IMR-90 (cell line): Measurements from ENCODE around the gene CAPS.

Source experiments
- BHLHE40 ChIP-seq: fragments of 150-350 bp; IDR thresholded peaks from 2 replicates; pipeline ENCODE4 v1.6.1; 2016; ENCODE audit warnings: mild to moderate bottlenecking, low read depth, low read length
- CEBPB ChIP-seq: IDR thresholded peaks from 2 replicates; pipeline ENCODE4 v1.6.1; 2012; ENCODE audit warnings: low read depth, low read length, improper control_type of control experiment
- CHD1 ChIP-seq: IDR thresholded peaks from 2 replicates; pipeline ENCODE4 v1.6.1; 2012; ENCODE audit warnings: low read depth, low read length, improper control_type of control experiment
- FOS ChIP-seq: fragments of 150-350 bp; IDR thresholded peaks from 2 replicates; pipeline ENCODE4 v1.6.1; 2016; ENCODE audit warnings: low read depth, low read length
- MAFK ChIP-seq: IDR thresholded peaks from 2 replicates; pipeline ENCODE4 v1.6.1; 2012; ENCODE audit warnings: low read depth, low read length, improper control_type of control experiment
- MXI1 ChIP-seq: IDR thresholded peaks from 2 replicates; pipeline ENCODE4 v1.6.1; 2012; ENCODE audit warnings: low read depth, mild to moderate bottlenecking, low read length, moderate library complexity, borderline replicate concordance
- POLR2A ChIP-seq: IDR thresholded peaks from 2 replicates; pipeline ENCODE4 v1.6.1; 2012; ENCODE audit warnings: mild to moderate bottlenecking, low read depth, low read length
- RAD21 ChIP-seq: IDR thresholded peaks from 2 replicates; pipeline ENCODE4 v1.6.1; 2012; ENCODE audit warnings: low read length, improper control_type of control experiment
- RFX5 ChIP-seq: IDR thresholded peaks from 2 replicates; pipeline ENCODE4 v1.8.0; 2012; ENCODE audit warnings: low read depth, mild to moderate bottlenecking, low read length, moderate library complexity
- SMC3 ChIP-seq: fragments of 150-350 bp; IDR thresholded peaks from 2 replicates; pipeline ENCODE4 v1.6.1; 2016; ENCODE audit warnings: low read depth, mild to moderate bottlenecking, antibody characterized with exemption, low read length, moderate library complexity
- TF ChIP-seq, protein P1 (sequence below): conservative IDR thresholded peaks from 2 replicates; pipeline ENCODE4 v1.5.1; 2012; ENCODE audit warnings: mild to moderate bottlenecking, low read depth, low read length, improper control_type of control experiment

DNA sequence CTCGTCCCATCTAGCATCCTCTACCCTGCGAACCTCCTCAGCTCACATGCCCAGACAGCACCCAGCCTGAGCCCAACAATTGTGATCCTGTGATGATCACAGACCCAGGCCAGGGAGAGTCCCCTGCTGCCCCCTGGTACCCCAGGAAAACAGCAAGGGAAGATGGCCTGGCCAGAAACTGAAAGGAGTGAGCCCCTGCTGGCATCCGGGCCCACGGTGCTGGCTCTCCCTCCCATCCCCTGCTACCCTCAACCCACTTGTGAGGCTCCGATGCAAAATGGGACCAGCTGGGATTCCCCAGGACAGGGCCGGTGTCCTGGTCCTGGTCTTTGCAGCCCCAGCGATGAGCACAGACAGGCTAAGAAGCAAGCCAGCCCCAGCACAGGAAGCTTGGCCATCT, 49.8 kb downstream of the CAPS start:
- TF ChIP-seq MXI1 = no peak
- TF ChIP-seq RFX5 = no peak
- no peak for TF ChIP-seq MAFK
- TF ChIP-seq, protein P1, sequence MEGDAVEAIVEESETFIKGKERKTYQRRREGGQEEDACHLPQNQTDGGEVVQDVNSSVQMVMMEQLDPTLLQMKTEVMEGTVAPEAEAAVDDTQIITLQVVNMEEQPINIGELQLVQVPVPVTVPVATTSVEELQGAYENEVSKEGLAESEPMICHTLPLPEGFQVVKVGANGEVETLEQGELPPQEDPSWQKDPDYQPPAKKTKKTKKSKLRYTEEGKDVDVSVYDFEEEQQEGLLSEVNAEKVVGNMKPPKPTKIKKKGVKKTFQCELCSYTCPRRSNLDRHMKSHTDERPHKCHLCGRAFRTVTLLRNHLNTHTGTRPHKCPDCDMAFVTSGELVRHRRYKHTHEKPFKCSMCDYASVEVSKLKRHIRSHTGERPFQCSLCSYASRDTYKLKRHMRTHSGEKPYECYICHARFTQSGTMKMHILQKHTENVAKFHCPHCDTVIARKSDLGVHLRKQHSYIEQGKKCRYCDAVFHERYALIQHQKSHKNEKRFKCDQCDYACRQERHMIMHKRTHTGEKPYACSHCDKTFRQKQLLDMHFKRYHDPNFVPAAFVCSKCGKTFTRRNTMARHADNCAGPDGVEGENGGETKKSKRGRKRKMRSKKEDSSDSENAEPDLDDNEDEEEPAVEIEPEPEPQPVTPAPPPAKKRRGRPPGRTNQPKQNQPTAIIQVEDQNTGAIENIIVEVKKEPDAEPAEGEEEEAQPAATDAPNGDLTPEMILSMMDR = no peak
- TF ChIP-seq BHLHE40 = no peak
- no peak for TF ChIP-seq SMC3
- TF ChIP-seq RAD21 = no peak
- no peak for TF ChIP-seq POLR2A
- no peak for TF ChIP-seq CEBPB
- TF ChIP-seq FOS = no peak
- TF ChIP-seq CHD1 = no peak
